GM18519 (cell line): ENCODE data around the gene RARB.
A peak's percentile ranks its signal among the peaks of the same experiment; 100 is the strongest.

ENCODE experiments used
- ATAC-seq: cut with Tn5 transposase; IDR thresholded peaks from one replicate; pipeline ENCODE4 v1.9.1; 2021; ENCODE audit warnings: mild to moderate bottlenecking, moderate library complexity; ENCODE audit not compliant: unreplicated experiment, low FRiP score

RARB gene

GRCh38 chr3:25427942-25428788 lies at the start of gene RARB:
RARB (plus strand) TSS chr3:25428263; CDS start chr3:25428732, 469 bp downstream.
- peak; percentile 77 for ATAC-seq

- no peak for ATAC-seq
These were observed 49.2 kb upstream of the RARB start for GRCh38 chr3:25378786-25379311.

GRCh38 chr3:25380222-25380739 lies 47.8 kb upstream of the RARB start:
- ATAC-seq = no peak

GRCh38 chr3:25381083-25381482 lies 47.0 kb upstream of the RARB start:
- ATAC-seq = no peak

- no peak for ATAC-seq
These were observed 43.6 kb upstream of the RARB start for GRCh38 chr3:25384471-25384870.

GRCh38 chr3:25385807-25386460 lies 42.1 kb upstream of the RARB start:
- ATAC-seq = no peak

GRCh38 chr3:25386686-25387255 lies 41.3 kb upstream of the RARB start:
- ATAC-seq = no peak

- ATAC-seq = no peak
These were observed 37.5 kb upstream of the RARB start for GRCh38 chr3:25390605-25391004.

- no peak for ATAC-seq
These were observed 31.8 kb upstream of the RARB start for GRCh38 chr3:25396251-25396650.

- no peak for ATAC-seq
These were observed 31.4 kb upstream of the RARB start for GRCh38 chr3:25396686-25397085.

GRCh38 chr3:25397150-25397549 lies 30.9 kb upstream of the RARB start:
- no peak for ATAC-seq

- no peak for ATAC-seq
These were observed 27.5 kb upstream of the RARB start for GRCh38 chr3:25400587-25400986.

GRCh38 chr3:25403968-25404367 lies 24.1 kb upstream of the RARB start:
- no peak for ATAC-seq

- no peak for ATAC-seq
These were observed 23.5 kb upstream of the RARB start for GRCh38 chr3:25404569-25404968.

- no peak for ATAC-seq
These were observed 22.7 kb upstream of the RARB start for GRCh38 chr3:25405335-25405734.

GRCh38 chr3:25410703-25411102 lies 17.4 kb upstream of the RARB start:
- ATAC-seq = no peak

GRCh38 chr3:25412269-25412668 lies 15.8 kb upstream of the RARB start:
- ATAC-seq = no peak

GRCh38 chr3:25416176-25416575 lies 11.9 kb upstream of the RARB start:
- ATAC-seq = no peak

- no peak for ATAC-seq
These were observed 9.5 kb upstream of the RARB start for GRCh38 chr3:25418596-25418995.

- ATAC-seq = no peak
These were observed 8.8 kb upstream of the RARB start for GRCh38 chr3:25419251-25419650.

GRCh38 chr3:25420147-25420546 lies 7.9 kb upstream of the RARB start:
- ATAC-seq = no peak
